HUDEP-2 (cell line): Measurements from ENCODE around the gene BANP.
A peak's percentile ranks its signal among the peaks of the same experiment; 100 is the strongest.
"Not testable (repeated sequence)": the region's sequence is repeated elsewhere in the genome, so short reads cannot be mapped to it uniquely, and the experiment has no call there.

ENCODE experiments used
- DNase-seq, 76 experiments: peaks; one replicate each; lab custom pipeline; 2025; ENCODE audit not compliant: unreplicated experiment in 76 of 76; lab: John Stamatoyannopoulos, UW

The BANP gene

GRCh38 chr16:87950765-87951551 is at the start of gene BANP:
Gene BANP (plus strand): TSS chr16:87951434. CDS start chr16:87975116, 23,682 bp downstream.
- DNase-seq: peak; percentile 54 to 97 (median 93)

DNA sequence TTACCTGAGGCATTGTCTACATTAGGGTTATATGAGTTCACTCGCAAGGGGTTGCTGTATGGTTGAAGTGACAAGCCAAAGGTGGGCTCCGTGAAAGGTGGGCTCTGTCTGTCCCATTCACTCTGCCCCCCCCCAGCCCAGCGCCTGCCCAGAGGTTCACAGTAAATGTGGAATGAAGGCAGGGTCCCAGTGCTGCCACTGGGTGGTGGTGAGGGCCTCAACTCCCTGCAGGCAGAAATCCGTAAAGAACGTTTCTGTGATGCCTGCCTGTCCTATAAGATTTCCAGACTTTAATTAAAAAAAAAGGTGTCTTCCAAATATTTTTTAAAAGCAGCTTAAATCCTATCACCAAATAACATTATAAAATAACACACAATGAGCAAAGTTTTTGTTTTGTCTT is 46.3 kb upstream of the BANP start:
- not testable (repeated sequence) for DNase-seq

DNA sequence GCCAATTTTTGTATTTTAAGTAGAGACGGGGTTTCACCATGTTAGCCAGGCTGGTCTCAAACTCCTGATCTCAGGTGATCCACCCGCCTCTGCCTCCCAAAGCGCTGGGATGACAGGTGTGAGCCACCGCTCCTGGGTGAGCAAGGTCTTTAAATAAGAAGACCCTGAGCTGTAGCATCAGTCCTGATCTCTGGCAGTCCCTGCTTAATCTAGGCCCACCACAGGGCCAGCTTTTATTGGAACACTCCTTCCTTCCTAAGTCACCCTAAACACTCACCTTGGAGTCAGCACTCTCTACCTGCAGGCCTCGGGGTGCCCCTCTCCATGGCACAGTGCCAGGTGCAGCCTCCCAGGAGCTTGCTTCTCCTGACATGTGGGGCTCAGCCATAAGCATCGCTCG is 45.7 kb upstream of the BANP start:
- not testable (repeated sequence) for DNase-seq

DNA sequence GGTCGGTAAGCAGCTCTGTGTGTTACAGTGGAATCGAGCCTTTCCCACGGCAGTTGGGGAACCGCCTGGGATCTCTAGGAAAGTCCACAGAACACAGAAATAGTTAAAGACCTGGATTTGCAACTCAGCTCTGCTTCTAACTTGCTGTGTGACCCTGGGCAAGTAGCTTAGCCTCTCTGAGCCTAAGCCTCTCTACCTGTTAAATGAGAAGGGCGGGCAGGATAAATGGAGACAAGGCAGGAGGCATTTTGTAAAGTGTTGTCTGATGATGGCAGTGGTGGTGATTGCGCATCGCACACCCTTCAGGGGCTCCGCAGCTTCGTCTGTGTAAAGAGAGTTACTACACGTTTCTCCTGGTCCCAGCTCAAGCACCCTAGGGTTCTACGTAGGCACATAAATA is 43.1 kb upstream of the BANP start:
- DNase-seq: not testable (repeated sequence)

DNA sequence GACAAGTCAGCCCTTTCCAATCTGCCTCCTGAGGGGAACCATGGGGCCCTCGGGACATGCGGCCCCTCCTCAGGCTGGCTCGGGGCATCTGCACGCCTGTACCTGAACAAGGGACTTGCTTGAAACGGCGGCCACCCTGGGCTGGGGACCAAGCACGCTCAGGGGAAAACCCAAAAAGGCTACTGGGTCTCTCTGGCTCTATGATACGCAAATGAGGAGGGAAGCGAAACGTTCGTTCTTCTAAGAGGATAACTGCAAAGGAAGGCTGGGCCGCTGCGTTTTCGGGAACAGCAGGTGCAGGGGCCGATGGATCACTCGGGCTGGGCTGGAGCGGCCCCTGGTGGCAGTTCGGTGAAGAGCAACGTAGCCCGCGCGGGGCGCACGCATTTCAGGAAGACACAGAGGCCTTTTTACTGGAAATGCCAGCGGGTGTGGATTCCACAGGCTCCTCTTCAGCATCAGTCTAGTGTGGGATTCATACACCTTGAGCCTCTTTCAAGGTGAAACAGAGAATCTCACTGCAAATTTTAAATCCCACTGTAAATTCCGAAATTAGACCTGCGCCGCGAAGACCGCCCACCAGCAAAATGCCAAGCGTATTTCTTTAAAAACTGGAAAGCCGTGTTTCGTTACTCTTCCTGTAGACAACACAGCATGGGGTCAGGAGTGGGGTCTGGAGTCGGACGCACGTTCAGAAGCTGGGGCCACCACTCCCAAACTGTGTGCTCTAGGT is 41.9 kb upstream of the BANP start:
- DNase-seq: peak in 65 of 76 experiments; percentile 4 to 82 (median 46)

DNA sequence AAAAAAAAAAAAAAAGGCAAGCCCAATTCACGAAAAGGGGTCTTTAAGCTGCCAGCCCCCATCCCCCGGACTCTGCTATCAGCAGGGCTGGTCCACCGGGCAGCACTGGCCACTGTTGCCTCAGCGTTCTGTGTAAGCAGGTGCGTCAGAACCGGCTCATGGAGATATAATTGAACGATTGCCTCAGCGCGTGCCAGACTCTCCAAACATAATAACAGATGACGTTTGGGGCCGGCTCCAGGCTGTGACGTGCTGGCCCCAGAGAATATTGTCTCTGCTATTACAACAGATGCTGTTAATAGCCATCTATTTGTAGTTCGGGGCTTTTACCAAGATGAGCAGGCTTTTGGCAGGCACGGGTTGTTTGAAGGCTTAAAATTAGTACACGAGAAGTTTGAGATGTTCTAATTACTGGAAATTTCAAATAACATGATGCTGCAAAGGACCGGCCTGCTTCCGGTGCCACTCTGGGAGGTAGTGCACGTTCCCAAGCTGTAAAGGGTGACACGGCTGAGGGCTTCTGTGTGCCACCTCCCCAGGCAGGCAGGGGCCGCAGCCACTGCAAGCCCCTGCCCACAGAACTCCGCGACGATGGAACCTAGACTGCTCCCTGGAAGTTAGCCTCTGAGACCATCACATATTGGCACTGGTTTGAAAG is 40.0 kb upstream of the BANP start:
- not testable (repeated sequence) for DNase-seq

GRCh38 chr16:87912691-87913090 is 38.5 kb upstream of the BANP start:
- not testable (repeated sequence) for DNase-seq

DNA sequence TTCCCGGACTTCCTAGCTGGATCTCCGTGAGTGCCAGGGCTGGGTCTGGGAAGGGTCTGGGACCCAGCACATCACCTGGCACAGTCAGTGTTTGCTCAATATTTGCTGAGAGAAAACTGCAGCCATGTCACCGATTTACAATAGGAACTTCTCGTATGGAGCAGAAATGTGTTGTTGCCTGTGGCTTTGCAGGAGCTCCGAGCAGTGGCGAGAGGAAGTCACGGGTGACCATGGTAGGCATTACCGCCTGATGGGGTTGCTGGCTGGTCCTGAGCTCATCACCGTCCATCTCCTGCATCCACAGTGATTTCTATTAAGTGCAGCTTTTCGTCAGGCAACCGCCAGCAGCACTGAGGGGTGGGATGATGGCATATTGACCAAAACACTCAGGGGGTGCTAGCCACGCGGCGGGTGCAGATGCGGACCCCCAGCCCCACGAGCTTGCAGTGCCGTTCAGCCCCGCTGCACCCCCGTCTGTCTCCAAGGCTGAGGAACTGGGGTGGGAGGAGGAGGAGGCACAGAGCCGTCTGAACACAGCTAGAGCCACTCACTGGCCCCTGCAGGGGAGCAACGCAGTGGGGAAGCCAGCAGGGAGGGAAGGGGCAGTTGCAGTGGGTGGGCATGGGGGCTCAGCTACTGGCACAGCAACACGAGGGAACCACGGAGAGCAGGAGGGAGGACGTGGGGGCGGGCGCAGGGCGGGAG is 37.1 kb upstream of the BANP start:
- not testable (repeated sequence) for DNase-seq

DNA sequence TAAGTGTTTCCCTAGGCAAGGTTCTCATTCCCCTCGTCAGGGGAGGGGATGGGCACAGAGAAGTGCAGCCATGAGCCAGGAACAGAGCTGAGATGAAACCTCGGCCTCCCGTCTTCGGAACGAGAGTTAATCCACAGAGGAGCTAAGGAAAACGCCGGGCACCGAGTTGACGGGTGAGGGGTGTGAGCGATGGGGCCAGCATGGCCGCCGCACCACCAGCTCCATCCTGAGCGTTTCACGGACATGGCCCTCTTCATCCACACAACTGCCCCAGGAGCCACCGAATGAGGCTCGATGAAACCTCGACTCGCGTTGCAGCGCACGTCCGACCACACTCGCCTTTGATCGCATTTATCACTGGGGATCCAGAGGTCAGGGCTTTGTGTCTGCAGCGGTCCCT is 36.4 kb upstream of the BANP start:
- DNase-seq: no peak

DNA sequence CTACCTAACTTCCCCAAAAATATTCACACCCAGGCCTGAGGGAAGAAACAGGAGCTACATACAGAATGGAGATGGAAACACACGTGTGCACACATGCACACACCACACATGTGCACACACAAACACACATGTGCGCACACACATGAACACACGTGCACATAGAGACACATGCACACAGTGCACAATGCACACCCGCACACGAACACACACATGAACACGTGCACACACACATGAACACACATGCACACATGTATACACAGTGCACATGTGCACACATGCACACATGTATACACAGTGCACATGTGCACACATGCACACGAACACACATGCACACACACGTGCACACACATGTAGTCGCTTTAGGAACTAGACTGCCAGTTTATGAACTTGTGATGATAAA is 33.7 kb upstream of the BANP start:
- DNase-seq: no peak

DNA sequence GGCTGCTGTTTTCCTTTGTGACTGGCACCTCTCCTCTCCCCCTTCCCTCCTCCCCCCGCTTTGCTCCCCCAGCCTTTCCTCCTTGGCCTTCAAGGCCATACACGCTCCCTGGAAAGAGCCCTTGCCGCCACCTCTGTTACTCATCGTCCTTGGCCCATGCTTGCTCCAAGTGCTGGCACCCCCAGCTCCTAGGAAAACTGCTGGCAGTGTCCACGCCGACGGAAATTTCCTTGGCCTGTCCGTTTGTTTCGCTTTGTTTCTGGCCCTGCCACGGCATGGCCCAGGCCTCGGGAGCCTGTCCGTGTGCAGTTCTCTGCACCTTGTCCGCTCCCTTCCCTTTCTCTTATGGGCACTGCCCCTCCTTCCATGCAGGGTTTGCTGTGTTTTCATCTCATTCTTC is 32.9 kb upstream of the BANP start:
- no peak for DNase-seq

- DNase-seq: no peak
Observed at GRCh38 chr16:87918866-87919680, 32.2 kb upstream of the BANP start.

GRCh38 chr16:87919681-87919994 is 31.6 kb upstream of the BANP start:
- DNase-seq: no peak

- DNase-seq: no peak
Observed at GRCh38 chr16:87921236-87921773, 29.9 kb upstream of the BANP start.

DNA sequence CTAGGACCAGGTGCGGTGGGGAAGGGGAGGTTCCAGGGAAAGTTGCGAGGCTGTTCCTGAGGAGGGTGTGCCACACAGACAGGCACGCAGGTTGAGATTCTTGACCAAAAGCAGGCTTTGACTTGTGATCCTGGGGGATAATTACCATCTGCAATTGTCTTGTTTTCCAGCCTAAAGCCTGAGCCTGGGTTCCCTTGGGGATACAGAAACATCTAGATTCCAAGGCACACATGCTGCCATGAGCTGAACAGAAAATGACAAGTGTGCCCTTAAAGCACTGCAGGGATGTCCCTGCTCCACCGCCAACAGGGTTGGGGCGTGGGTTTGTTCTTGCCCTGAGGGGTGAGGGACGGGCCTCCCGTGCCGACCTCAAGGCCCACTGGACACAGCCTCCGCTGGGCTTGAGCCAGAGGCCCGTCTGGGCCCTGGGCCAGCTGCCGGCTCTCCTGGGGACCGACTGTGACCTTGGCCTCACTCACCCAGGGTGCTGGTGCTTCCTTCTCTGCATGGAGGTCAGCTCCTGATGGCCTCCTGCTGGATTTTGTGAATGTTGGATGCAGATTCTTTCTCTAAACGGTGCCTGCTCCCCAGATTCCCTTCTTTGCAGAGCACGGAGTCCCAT is 28.9 kb upstream of the BANP start:
- no peak for DNase-seq

DNA sequence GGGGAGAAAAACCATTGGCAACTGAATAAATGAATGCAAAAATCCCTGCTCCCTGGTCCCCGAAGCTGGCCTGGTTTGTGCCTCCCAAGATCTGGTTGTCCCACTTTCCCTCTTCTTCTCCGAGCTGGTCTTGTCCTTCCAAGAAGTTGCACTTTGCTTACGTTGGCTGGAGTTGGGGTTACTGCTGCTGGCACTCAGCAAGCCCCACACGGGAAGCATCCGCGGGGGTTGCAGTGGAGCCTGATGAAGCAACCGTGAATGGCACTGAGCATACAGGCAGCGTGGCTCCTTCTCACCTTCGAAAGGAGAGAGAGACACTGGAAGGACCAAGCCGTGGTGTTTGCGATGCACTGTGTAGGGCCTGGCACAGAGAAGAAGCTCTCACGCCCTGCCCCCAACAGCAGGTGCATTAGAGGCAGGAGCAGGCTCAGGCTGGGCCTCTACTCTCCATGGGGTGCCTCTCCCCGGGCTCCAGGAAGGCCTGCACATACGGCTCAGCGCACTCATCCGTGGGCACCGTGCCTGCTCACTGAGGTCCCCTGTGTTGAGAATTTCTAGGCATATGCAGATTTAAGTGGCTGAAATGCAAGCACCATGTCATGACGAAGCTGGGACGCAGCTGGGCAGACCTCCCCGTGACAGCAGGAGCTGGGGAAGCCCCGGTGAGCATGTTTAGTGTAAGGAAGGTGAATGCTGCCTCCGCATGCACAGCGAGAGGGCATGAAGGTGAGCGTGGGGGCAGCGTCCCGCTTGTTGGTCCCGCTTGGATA is 27.0 kb upstream of the BANP start:
- no peak for DNase-seq

- no peak for DNase-seq
Observed at GRCh38 chr16:87924811-87925670, 26.2 kb upstream of the BANP start.
